ENCODE results near the gene CAPN5.
"Not testable (repeated sequence)": the region's sequence is repeated elsewhere in the genome, so short reads cannot be mapped to it uniquely, and the experiment has no call there.

Gene CAPN5

GRCh38 chr11:77044886-77045285 lies 21.9 kb upstream of the CAPN5 start:
- DNase-seq: no peak

DNA sequence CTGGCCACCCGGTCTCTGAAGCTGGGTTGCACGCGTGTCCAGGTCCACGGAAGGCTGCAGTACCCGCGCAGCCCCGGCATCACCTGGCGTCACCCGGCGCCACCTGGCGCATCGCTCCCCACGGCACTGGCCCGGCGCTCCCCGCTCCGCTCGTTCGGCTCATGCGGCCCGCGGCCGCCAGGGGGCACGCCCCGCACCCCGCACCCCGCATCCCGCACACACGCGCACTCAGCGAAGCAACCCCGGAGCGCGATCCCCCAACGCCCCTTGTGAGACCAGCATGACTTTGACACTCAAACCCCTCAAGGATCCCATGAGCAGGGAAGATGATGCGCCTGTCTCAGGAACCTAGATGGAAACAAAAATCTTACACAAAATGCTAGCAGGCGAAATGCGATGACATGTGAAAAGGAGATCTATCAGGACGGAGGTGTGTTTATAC lies 20.7 kb upstream of the CAPN5 start:
- peak; percentile 48 for DNase-seq

GRCh38 chr11:77047007-77047927 lies 19.5 kb upstream of the CAPN5 start:
- peak; percentile 78 for DNase-seq

- DNase-seq: not testable (repeated sequence)
Measured at GRCh38 chr11:77047928-77048446, 18.8 kb upstream of the CAPN5 start.

DNA sequence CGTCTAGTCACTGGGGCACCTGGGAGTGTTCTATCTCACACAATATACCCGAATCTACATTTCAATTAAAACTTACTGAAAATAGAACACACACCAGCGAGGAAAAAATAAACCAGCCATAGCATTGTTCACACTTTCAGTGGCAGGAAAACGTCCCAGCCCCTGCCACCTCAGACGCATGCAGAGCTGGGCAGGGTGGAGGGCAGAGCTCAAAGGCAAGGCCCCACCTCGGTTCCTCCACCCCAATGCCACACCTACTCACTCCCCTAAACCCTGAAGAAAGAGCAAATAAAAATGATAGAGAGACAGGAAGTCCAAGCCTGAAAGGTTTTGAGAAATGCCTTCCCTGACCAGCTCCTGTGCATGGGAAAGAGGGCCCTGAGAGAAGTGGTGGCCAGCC lies 17.7 kb upstream of the CAPN5 start:
- DNase-seq: no peak

- DNase-seq: no peak
Measured at GRCh38 chr11:77051511-77051910, 15.3 kb upstream of the CAPN5 start.

- no peak for DNase-seq
Measured at GRCh38 chr11:77052518-77052917, 14.3 kb upstream of the CAPN5 start.

DNA sequence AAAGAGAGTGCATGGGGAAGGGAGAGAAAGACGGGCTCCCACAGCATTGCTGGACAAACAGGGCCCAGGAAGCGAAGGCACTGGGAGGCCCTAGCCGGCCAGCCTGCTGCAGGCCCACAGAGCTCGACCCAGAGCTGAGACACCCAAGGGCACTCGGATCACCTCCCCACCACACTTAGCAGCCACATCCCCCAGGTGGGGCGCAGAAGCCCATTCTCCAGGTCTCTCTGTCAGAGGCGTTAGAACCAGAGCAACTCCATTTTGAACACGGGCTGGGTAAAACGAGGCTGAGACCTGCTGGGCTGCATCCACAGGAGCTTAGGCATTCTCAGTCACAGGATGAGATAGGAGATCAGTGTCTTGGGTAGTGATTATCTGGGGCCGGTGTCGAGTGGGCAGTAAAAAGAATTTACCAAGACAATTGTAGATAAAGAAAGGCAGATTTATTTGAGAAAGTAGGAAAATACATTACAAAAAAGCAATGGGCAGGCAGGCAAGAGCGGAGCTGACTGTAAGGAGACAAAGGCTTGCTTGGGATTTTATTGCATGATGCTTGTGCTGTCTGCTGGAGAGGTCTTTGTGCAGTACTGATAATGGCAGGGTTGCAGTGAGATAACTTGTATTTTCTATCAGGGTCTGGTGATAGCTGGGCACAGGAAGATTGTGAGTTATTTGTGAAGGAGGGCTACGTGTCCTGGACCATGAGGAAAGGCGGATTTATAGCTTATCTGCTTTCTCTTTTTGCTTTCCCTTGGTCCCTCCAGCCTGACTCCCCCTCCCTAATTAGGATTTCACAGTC lies 13.4 kb upstream of the CAPN5 start:
- DNase-seq: no peak

GRCh38 chr11:77054084-77054483 lies 12.7 kb upstream of the CAPN5 start:
- DNase-seq: no peak

GRCh38 chr11:77055101-77055561 lies 11.6 kb upstream of the CAPN5 start:
- DNase-seq: no peak

GRCh38 chr11:77055913-77056312 lies 10.9 kb upstream of the CAPN5 start:
- no peak for DNase-seq

- DNase-seq: no peak
Measured at GRCh38 chr11:77056814-77057402, 9.9 kb upstream of the CAPN5 start.

- DNase-seq: no peak
Measured at GRCh38 chr11:77057938-77058474, 8.8 kb upstream of the CAPN5 start.

DNA sequence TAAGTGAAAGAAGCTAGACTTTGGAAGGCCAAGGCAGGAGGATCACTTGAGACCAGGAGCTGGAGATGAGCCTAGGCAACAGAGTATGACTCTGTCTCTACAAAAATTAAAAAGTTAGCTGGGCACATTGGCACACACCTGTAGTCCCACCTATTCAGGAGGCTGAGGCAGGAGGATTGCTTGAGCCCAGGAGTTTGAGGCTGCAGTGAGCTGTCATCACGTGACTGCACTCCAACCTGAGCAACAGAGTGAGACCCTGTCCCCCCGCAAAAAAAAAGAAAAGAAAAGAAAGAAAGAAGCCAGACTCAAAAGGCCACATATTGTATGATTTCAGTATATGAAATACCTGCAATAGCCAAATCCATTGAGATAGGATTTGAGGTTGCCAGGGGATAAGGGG lies 7.9 kb upstream of the CAPN5 start:
- no peak for DNase-seq

- no peak for DNase-seq
Measured at GRCh38 chr11:77059806-77060205, 7.0 kb upstream of the CAPN5 start.

- DNase-seq: no peak
Measured at GRCh38 chr11:77060234-77060633, 6.5 kb upstream of the CAPN5 start.

DNA sequence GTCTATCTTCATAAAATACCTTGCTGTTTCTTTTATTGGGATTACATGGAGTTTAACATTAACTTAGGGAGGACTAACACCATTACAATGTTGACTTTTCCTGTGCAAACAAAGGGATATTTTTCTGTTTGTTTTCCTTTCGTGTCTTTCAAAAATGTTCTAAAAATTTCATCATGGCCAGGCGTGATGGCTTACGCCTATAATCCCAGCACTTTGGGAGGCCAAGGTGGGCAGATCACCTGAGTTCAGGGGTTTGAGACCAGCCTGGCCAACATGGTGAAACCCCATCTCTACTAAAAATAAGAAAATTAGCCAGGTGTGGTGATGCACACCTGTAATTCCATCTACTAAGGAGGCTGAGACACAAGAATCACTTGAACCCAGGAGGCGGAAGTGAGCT lies 5.5 kb upstream of the CAPN5 start:
- DNase-seq: not testable (repeated sequence)

DNA sequence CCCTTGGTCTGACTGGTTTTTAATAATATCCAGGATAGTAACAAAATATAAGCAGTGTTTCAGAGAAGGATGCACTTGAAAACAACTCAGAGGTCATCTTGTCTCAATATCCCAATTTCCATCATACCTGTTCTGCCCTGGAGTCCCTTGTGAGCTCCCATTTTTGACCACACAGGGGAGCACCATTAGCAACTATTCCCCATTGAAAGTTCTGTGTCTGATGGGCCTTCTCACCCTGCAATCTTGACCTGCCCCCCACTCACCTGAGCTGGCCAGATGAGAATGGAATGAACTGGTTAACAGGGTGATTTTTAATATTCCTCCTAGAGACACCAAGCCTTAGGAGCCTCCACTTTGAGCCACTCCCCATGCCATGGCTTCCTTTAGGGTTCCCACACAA lies 3.8 kb upstream of the CAPN5 start:
- DNase-seq: no peak

- no peak for DNase-seq
Measured at GRCh38 chr11:77063407-77063806, 3.4 kb upstream of the CAPN5 start.

DNA sequence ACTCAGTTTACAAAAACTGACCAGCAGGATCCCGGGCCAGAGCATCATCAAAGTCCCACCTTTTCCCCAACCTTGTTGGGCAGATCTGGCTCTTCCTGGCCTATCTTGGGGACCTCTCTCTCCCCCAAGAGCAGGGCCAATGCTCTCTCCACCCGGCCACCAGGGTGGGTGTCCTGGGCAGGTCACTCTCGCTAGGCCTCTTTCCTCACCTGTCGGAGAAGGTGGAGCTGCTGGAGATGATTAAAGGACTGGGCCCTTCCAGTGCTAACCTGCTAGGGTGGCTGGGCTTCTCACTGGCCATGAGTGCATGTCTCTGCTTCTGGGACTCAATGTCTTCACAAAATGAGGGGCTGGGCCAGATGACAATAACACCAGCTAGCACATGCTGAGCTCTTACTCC lies 2.9 kb upstream of the CAPN5 start:
- no peak for DNase-seq

GRCh38 chr11:77064648-77065217 lies 2.0 kb upstream of the CAPN5 start:
- DNase-seq: no peak

GRCh38 chr11:77065878-77066228 lies 918 bp upstream of the CAPN5 start:
- no peak for DNase-seq

Measured in activated gamma-delta T cell treated with Interleukin-2 at 50 U/mL for 16 hours (primary cell).